Trophoblast cell (in vitro differentiated cells and primary cell): ENCODE results near the gene CDK3.

ENCODE experiments used
- DNase-seq, 2 donors: peaks; one replicate each; pipeline ENCODE4 v3.0.0-alpha.2; 2016
- H2AFZ ChIP-seq: 2 replicates; pipeline ENCODE4 v1.6.1; 2013; ENCODE audit warnings: low read length, moderate library complexity, mild to moderate bottlenecking; ENCODE audit not compliant: insufficient read depth, poor library complexity
- H2AK5ac ChIP-seq: 2 replicates; pipeline ENCODE4 v1.6.1; 2013; ENCODE audit warnings: mild to moderate bottlenecking, low read length
- H2BK120ac ChIP-seq: 2 replicates; pipeline ENCODE4 v1.6.1; 2013; ENCODE audit warnings: low read length, mild to moderate bottlenecking, moderate library complexity; ENCODE audit not compliant: insufficient read depth, poor library complexity
- H2BK12ac ChIP-seq: 2 replicates; pipeline ENCODE4 v1.6.1; 2013; ENCODE audit warnings: mild to moderate bottlenecking, low read length, moderate library complexity
- H2BK5ac ChIP-seq: 2 replicates; pipeline ENCODE4 v1.6.1; 2013; ENCODE audit warnings: low read length, low read depth, moderate library complexity, mild to moderate bottlenecking; ENCODE audit not compliant: poor library complexity
- H3K14ac ChIP-seq: 2 replicates; pipeline ENCODE4 v1.6.1; 2013; ENCODE audit warnings: mild to moderate bottlenecking, low read length
- H3K18ac ChIP-seq: 2 replicates; pipeline ENCODE4 v1.6.1; 2013; ENCODE audit warnings: mild to moderate bottlenecking, low read length
- H3K23ac ChIP-seq: 2 replicates; pipeline ENCODE4 v1.6.1; 2013; ENCODE audit warnings: low read length
- H3K27ac ChIP-seq: 2 replicates; pipeline ENCODE4 v1.5.1; 2013; ENCODE audit warnings: low read depth, mild to moderate bottlenecking, inconsistent platforms, low read length, moderate library complexity
- H3K27me3 ChIP-seq: 2 replicates; pipeline ENCODE4 v1.6.1; 2013; ENCODE audit warnings: inconsistent platforms, mild to moderate bottlenecking, low read length, moderate library complexity; ENCODE audit not compliant: insufficient read depth
- H3K36me3 ChIP-seq, 2 experiments: 1 replicate in 1 of 2; 2 replicates in 1 of 2; pipeline ENCODE4 v1.6.1; 2013; ENCODE audit warnings: low read length in 2 of 2, mild to moderate bottlenecking in 2 of 2, moderate library complexity in 1 of 2; ENCODE audit not compliant: insufficient read depth in 2 of 2, control insufficient read depth in 1 of 2
- H3K4ac ChIP-seq: 2 replicates; pipeline ENCODE4 v1.6.1; 2013; ENCODE audit warnings: low read depth, mild to moderate bottlenecking, low read length, moderate library complexity
- H3K4me1 ChIP-seq, 2 experiments: 1 replicate in 1 of 2; 2 replicates in 1 of 2; pipeline ENCODE4 v1.6.1; 2013; ENCODE audit warnings: low read length in 2 of 2, mild to moderate bottlenecking in 2 of 2, moderate library complexity in 1 of 2; ENCODE audit not compliant: insufficient read depth in 2 of 2, control insufficient read depth in 1 of 2
- H3K4me2 ChIP-seq: 2 replicates; pipeline ENCODE4 v1.6.1; 2013; ENCODE audit warnings: inconsistent platforms, mild to moderate bottlenecking, low read length, moderate library complexity
- H3K4me3 ChIP-seq: 2 replicates; pipeline ENCODE4 v1.5.1; 2013; ENCODE audit warnings: mild to moderate bottlenecking, low read depth, low read length, inconsistent platforms
- H3K79me1 ChIP-seq: one replicate; pipeline ENCODE4 v1.6.1; 2013; ENCODE audit warnings: low read length
- H3K79me2 ChIP-seq: 2 replicates; pipeline ENCODE4 v1.6.1; 2013; ENCODE audit warnings: low read length, mild to moderate bottlenecking; ENCODE audit not compliant: control insufficient read depth, insufficient read depth, poor library complexity
- H3K9ac ChIP-seq: 2 replicates; pipeline ENCODE4 v1.6.1; 2013; ENCODE audit warnings: mild to moderate bottlenecking, low read length
- H3K9me3 ChIP-seq: 2 replicates; pipeline ENCODE4 v1.6.1; 2013; ENCODE audit warnings: low read depth, mild to moderate bottlenecking, control low read depth, inconsistent platforms, low read length; ENCODE audit not compliant: insufficient read depth
- H4K12ac ChIP-seq: 2 replicates; pipeline ENCODE4 v1.6.1; 2013; ENCODE audit warnings: low read depth, mild to moderate bottlenecking, low read length, moderate library complexity
- H4K8ac ChIP-seq: 2 replicates; pipeline ENCODE4 v1.6.1; 2013; ENCODE audit warnings: low read depth, mild to moderate bottlenecking, low read length, moderate library complexity
- H4K91ac ChIP-seq: one replicate; pipeline ENCODE4 v1.6.1; 2013; ENCODE audit warnings: low read depth, mild to moderate bottlenecking, low read length, moderate library complexity
- WGBS: extraction: QIAGEN DNeasy Blood & Tissue Kit; methylation state at CpG from one replicate; pipeline ENCODE4 v1.1.7; 2013; ENCODE audit warnings: missing lambda C conversion rate; ENCODE audit not compliant: insufficient read length, insufficient coverage; ENCODE audit errors: extremely low coverage; 5-methylcytosine and 5-hydroxymethylcytosine counted together

The CDK3 gene

GRCh38 chr17:76023900-76024237, 23.2 kb downstream of the CDK3 start:
- Histone ChIP-seq H3K4me2 (no peak overlapping the region), H2BK120ac (no peak overlapping the region), H3K9ac (no peak overlapping the region), H3K4me1 (peaks cover 0 to 2% of the 10 kb centered on the region in 2 experiments), H3K36me3 (no peaks in the 10 kb centered on the region), H4K91ac (no peak overlapping the region), H3K23ac (no peak overlapping the region), H3K14ac (no peak overlapping the region), H3K4me3 (no peak overlapping the region), H3K27ac (no peak overlapping the region), H2AK5ac (no peak overlapping the region), H3K79me2 (no peaks in the 10 kb centered on the region), H3K79me1 (no peaks in the 10 kb centered on the region), H2BK12ac (no peak overlapping the region), H4K8ac (no peak overlapping the region), H3K27me3 (no peaks in the 10 kb centered on the region), H2AFZ (no peak overlapping the region), H3K4ac (no peak overlapping the region), H2BK5ac (no peak overlapping the region), H4K12ac (no peak overlapping the region), H3K18ac (no peak overlapping the region), H3K9me3 (peaks cover 3% of the 10 kb centered on the region)
- no peak for DNase-seq
- no CpG with 5 or more reads among the region's 9 CpGs for WGBS

- no peak overlapping the region for H2BK120ac ChIP-seq
- H2BK5ac ChIP-seq: no peak overlapping the region
- no peak overlapping the region for H4K12ac ChIP-seq
- no peak overlapping the region for H3K4ac ChIP-seq
- H3K79me2 ChIP-seq: no peaks in the 10 kb centered on the region
- no peak overlapping the region for H3K14ac ChIP-seq
- H3K36me3 ChIP-seq: no peaks in the 10 kb centered on the region
- no peak overlapping the region for H3K9ac ChIP-seq
- no peak overlapping the region for H3K18ac ChIP-seq
- no peak overlapping the region for H3K27ac ChIP-seq
- H3K9me3 ChIP-seq: peaks cover 3% of the 10 kb centered on the region
- H3K23ac ChIP-seq: no peak overlapping the region
- H4K8ac ChIP-seq: no peak overlapping the region
- no CpG with 5 or more reads among the region's 9 CpGs for WGBS
- H3K4me3 ChIP-seq: no peak overlapping the region
- DNase-seq: no peak
- H3K4me2 ChIP-seq: no peak overlapping the region
- H3K27me3 ChIP-seq: no peaks in the 10 kb centered on the region
- no peak overlapping the region for H2BK12ac ChIP-seq
- no peak overlapping the region for H2AK5ac ChIP-seq
- no peak overlapping the region for H2AFZ ChIP-seq
- H4K91ac ChIP-seq: no peak overlapping the region
- peaks cover 0 to 2% of the 10 kb centered on the region in 2 experiments for H3K4me1 ChIP-seq
- no peaks in the 10 kb centered on the region for H3K79me1 ChIP-seq
Observed at GRCh38 chr17:76024353-76024752, 23.7 kb downstream of the CDK3 start.

- H3K79me1 ChIP-seq: no peaks in the 10 kb centered on the region
- H3K4me3 ChIP-seq: no peak overlapping the region
- peaks cover 3% of the 10 kb centered on the region for H3K9me3 ChIP-seq
- H3K4me2 ChIP-seq: no peak overlapping the region
- no peak overlapping the region for H2AK5ac ChIP-seq
- H4K91ac ChIP-seq: no peak overlapping the region
- no CpG with 5 or more reads among the region's 12 CpGs for WGBS
- no peak overlapping the region for H3K9ac ChIP-seq
- H2AFZ ChIP-seq: no peak overlapping the region
- H2BK12ac ChIP-seq: no peak overlapping the region
- H3K23ac ChIP-seq: no peak overlapping the region
- no peak overlapping the region for H3K27ac ChIP-seq
- no peaks in the 10 kb centered on the region for H3K79me2 ChIP-seq
- H2BK120ac ChIP-seq: no peak overlapping the region
- no peaks in the 10 kb centered on the region for H3K36me3 ChIP-seq
- H3K27me3 ChIP-seq: no peaks in the 10 kb centered on the region
- no peak overlapping the region for H3K4ac ChIP-seq
- peaks cover 0 to 5% of the 10 kb centered on the region in 2 experiments for H3K4me1 ChIP-seq
- H2BK5ac ChIP-seq: no peak overlapping the region
- DNase-seq: no peak
- H4K8ac ChIP-seq: no peak overlapping the region
- H3K14ac ChIP-seq: no peak overlapping the region
- H4K12ac ChIP-seq: no peak overlapping the region
- H3K18ac ChIP-seq: no peak overlapping the region
Observed at GRCh38 chr17:76025294-76025693, 24.6 kb downstream of the CDK3 start.

GRCh38 chr17:76026714-76027158, 26.1 kb downstream of the CDK3 start:
- no peak overlapping the region for H2BK12ac ChIP-seq
- no CpG with 5 or more reads among the region's 15 CpGs for WGBS
- H3K4me1 ChIP-seq: peaks cover 0 to 5% of the 10 kb centered on the region in 2 experiments
- H4K12ac ChIP-seq: no peak overlapping the region
- H3K23ac ChIP-seq: no peak overlapping the region
- H4K8ac ChIP-seq: no peak overlapping the region
- peaks cover 3% of the 10 kb centered on the region for H3K9me3 ChIP-seq
- no peaks in the 10 kb centered on the region for H3K27me3 ChIP-seq
- no peaks in the 10 kb centered on the region for H3K79me1 ChIP-seq
- H2BK5ac ChIP-seq: no peak overlapping the region
- no peak overlapping the region for H4K91ac ChIP-seq
- H3K36me3 ChIP-seq: no peaks in the 10 kb centered on the region
- no peak overlapping the region for H2BK120ac ChIP-seq
- H3K14ac ChIP-seq: no peak overlapping the region
- H3K9ac ChIP-seq: no peak overlapping the region
- H3K18ac ChIP-seq: no peak overlapping the region
- H3K79me2 ChIP-seq: no peaks in the 10 kb centered on the region
- no peak overlapping the region for H3K4me2 ChIP-seq
- H2AK5ac ChIP-seq: no peak overlapping the region
- H2AFZ ChIP-seq: no peak overlapping the region
- H3K4ac ChIP-seq: no peak overlapping the region
- DNase-seq: no peak
- no peak overlapping the region for H3K27ac ChIP-seq
- no peak overlapping the region for H3K4me3 ChIP-seq
